Prostate gland (tissue), 2 donors: ENCODE measurements around the gene TNS3.

Experiments
- POLR2A ChIP-seq: fragments of 450-650 bp; IDR thresholded peaks from one replicate; pipeline ENCODE4 v1.6.1; 2016; ENCODE audit warnings: antibody characterized with exemption, mild to moderate bottlenecking
- POLR2AphosphoS5 ChIP-seq: sonication (generic); formaldehyde crosslinking; IDR thresholded peaks from one replicate; pipeline ENCODE4 v1.6.1; 2017; ENCODE audit warnings: antibody characterized with exemption
- TF ChIP-seq, protein P1 (sequence below), 4 experiments: fragments of 200-600 bp in 2 of 4; fragments of 450-650 bp in 2 of 4; sonication (generic) in 2 of 4; IDR thresholded peaks; 1 replicate in 3 of 4; 2 replicates in 1 of 4; pipeline ENCODE4 v1.5.1; 2016 to 2019; ENCODE audit warnings: antibody characterized with exemption in 4 of 4, mild to moderate bottlenecking in 2 of 4, moderate library complexity in 2 of 4

DNA sequence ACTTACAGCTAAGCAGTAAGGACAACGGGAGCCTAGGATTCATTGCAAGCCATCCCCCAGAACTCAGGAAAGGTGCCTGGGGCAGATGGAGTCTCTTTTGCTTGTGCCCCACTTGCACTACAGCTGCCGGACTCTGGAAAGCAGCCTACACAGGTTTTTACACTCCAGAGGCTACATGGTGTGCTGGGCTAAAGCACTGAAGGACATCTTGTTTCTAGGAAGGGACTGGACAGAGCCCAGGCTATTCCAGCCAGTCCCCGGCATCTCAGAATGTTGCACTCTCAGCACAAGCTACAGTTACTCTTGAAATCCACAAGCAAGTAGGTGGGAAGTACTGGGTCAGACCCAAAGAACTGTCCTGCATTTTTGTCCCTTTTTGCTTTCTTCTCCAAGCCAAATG is 333.1 kb downstream of the TNS3 start:
- TF ChIP-seq, protein P1, sequence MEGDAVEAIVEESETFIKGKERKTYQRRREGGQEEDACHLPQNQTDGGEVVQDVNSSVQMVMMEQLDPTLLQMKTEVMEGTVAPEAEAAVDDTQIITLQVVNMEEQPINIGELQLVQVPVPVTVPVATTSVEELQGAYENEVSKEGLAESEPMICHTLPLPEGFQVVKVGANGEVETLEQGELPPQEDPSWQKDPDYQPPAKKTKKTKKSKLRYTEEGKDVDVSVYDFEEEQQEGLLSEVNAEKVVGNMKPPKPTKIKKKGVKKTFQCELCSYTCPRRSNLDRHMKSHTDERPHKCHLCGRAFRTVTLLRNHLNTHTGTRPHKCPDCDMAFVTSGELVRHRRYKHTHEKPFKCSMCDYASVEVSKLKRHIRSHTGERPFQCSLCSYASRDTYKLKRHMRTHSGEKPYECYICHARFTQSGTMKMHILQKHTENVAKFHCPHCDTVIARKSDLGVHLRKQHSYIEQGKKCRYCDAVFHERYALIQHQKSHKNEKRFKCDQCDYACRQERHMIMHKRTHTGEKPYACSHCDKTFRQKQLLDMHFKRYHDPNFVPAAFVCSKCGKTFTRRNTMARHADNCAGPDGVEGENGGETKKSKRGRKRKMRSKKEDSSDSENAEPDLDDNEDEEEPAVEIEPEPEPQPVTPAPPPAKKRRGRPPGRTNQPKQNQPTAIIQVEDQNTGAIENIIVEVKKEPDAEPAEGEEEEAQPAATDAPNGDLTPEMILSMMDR (IDR thresholded peaks at IDR 0.05): no peak
- no peak for TF ChIP-seq POLR2AphosphoS5
- TF ChIP-seq POLR2A: no peak
